ENCODE results near the gene TOGARAM2. TPM values are rescaled to one million over a fixed set of nuclear protein-coding genes. Genes with fewer than 3 reads are reported as not detected.
A peak's percentile ranks its signal among the peaks of the same experiment; 100 is the strongest.

The TOGARAM2 gene
- total and polyA plus RNA-seq, 7 experiments from 2014 or later: 0.58 to 4.9 (median 1.4) TPM; not detected in 1

- POLR2A ChIA-PET: interaction anchor here (4.3 to 7.8 kb wide), 2 partner anchors 8 to 107 kb away, joined by 34 to 80 read pairs; partner anchors contain the start of gene CLIP4
- no peak for ATAC-seq
- CTCF ChIA-PET: no interaction called here
- no peak overlapping the region for H3K4me3 ChIP-seq (ENCODE audit: low read length)
- H3K27me3 Mint-ChIP-seq: no peaks in the 10 kb centered on the region
- no peaks in the 10 kb centered on the region for H3K9me3 Mint-ChIP-seq
- no peaks in the 10 kb centered on the region for H3K36me3 Mint-ChIP-seq
- peaks cover 44 to 58% (median 55%) of the 10 kb centered on the region in 7 donors for H3K4me1 Mint-ChIP-seq
- no peaks in the 10 kb centered on the region for H3K36me3 ChIP-seq (ENCODE audit: control insufficient read depth in 2 of 3, insufficient read depth in 3 of 3, low read length in 3 of 3)
- no peaks in the 10 kb centered on the region for H3K27me3 ChIP-seq (ENCODE audit: control insufficient read depth in 2 of 2, insufficient read depth in 2 of 2, low read length in 2 of 2)
- peak overlapping the region; percentile 73 to 100 (median 99) for H3K27ac Mint-ChIP-seq
- H3K9me3 ChIP-seq (ENCODE audit: control insufficient read depth in 2 of 3, low read length in 3 of 3): no peaks in the 10 kb centered on the region
- DNase-seq: no peak
- H3K4me1 ChIP-seq (ENCODE audit: control insufficient read depth in 2 of 2, insufficient read depth in 2 of 2, low read length in 2 of 2): peaks cover 55 to 57% of the 10 kb centered on the region in 2 donors
- intact Hi-C loops (cut with micrococcal nuclease): no loop called here
- peak overlapping the region in 5 of 10 donors; percentile 46 to 92 (median 74) for H3K4me3 Mint-ChIP-seq
- peak overlapping the region; percentile 77 for H3K27ac ChIP-seq (ENCODE audit: low read depth, low read length)
These were observed 28.2 kb downstream of the TOGARAM2 start for GRCh38 chr2:29009270-29009669.

- DNase-seq: peak in 3 of 9 donors; percentile 17 to 31 (median 29)
- no peaks in the 10 kb centered on the region for H3K27me3 ChIP-seq (ENCODE audit: control insufficient read depth in 2 of 2, insufficient read depth in 2 of 2, low read length in 2 of 2)
- H3K36me3 ChIP-seq (ENCODE audit: control insufficient read depth in 2 of 3, insufficient read depth in 3 of 3, low read length in 3 of 3): no peaks in the 10 kb centered on the region
- no peaks in the 10 kb centered on the region for H3K9me3 Mint-ChIP-seq
- no peaks in the 10 kb centered on the region for H3K9me3 ChIP-seq (ENCODE audit: control insufficient read depth in 2 of 3, low read length in 3 of 3)
- peaks cover 62 to 64% of the 10 kb centered on the region in 2 donors for H3K4me1 ChIP-seq (ENCODE audit: control insufficient read depth in 2 of 2, insufficient read depth in 2 of 2, low read length in 2 of 2)
- ATAC-seq: no peak
- H3K27ac ChIP-seq (ENCODE audit: low read depth, low read length): peak overlapping the region; percentile 77
- H3K27ac Mint-ChIP-seq: peak overlapping the region; percentile 89 to 100 (median 99)
- ChIA-PET CTCF (interaction anchor here (0.5 to 1.3 kb wide), 7 partner anchors 8 to 518 kb away, joined by 3 to 8 read pairs (median 4); no protein-coding TSS in a partner anchor), POLR2A (interaction anchor here (1.6 to 7.8 kb wide), 3 partner anchors 9 to 107 kb away, joined by 3 to 80 read pairs (median 34); partner anchors contain the start of gene CLIP4)
- peaks cover 52 to 65% (median 62%) of the 10 kb centered on the region in 7 donors for H3K4me1 Mint-ChIP-seq
- H3K4me3 ChIP-seq (ENCODE audit: low read length): no peak overlapping the region
- H3K27me3 Mint-ChIP-seq: no peaks in the 10 kb centered on the region
- no peaks in the 10 kb centered on the region for H3K36me3 Mint-ChIP-seq
- intact Hi-C loops (cut with micrococcal nuclease): loop anchor here (5.0 to 10.0 kb wide), 4 partner anchors 115 to 305 kb away; partner anchors contain the start of gene WDR43 (in 1 of the 2)
- peak overlapping the region in 9 of 10 donors; percentile 24 to 92 (median 75) for H3K4me3 Mint-ChIP-seq
These were observed 28.9 kb downstream of the TOGARAM2 start for GRCh38 chr2:29009711-29010677.

- Histone ChIP-seq H3K9me3 (ENCODE audit: control insufficient read depth in 2 of 3, low read length in 3 of 3) (no peaks in the 10 kb centered on the region), H3K27ac (ENCODE audit: low read depth, low read length) (peak overlapping the region; percentile 77), H3K36me3 (ENCODE audit: control insufficient read depth in 2 of 3, insufficient read depth in 3 of 3, low read length in 3 of 3) (no peaks in the 10 kb centered on the region), H3K27me3 (ENCODE audit: control insufficient read depth in 2 of 2, insufficient read depth in 2 of 2, low read length in 2 of 2) (no peaks in the 10 kb centered on the region), H3K4me3 (ENCODE audit: low read length) (peak overlapping the region; percentile 34), H3K4me1 (ENCODE audit: control insufficient read depth in 2 of 2, insufficient read depth in 2 of 2, low read length in 2 of 2) (peaks cover 72 to 73% of the 10 kb centered on the region in 2 donors)
- H3K9me3 Mint-ChIP-seq: no peaks in the 10 kb centered on the region
- peak in 8 of 9 donors; percentile 39 to 61 (median 52) for DNase-seq
- H3K27ac Mint-ChIP-seq: peak overlapping the region; percentile 89 to 100 (median 99)
- no peaks in the 10 kb centered on the region for H3K27me3 Mint-ChIP-seq
- ATAC-seq: peak; percentile 31
- H3K4me1 Mint-ChIP-seq: peaks cover 60 to 75% (median 71%) of the 10 kb centered on the region in 7 donors
- peaks cover 0 to 5% (median 0%) of the 10 kb centered on the region in 5 donors for H3K36me3 Mint-ChIP-seq
- intact Hi-C loops (cut with micrococcal nuclease): loop anchor here (1.0 to 10.0 kb wide), 6 partner anchors 105 to 304 kb away; partner anchors contain the start of gene WDR43 (in 1 of the 2)
- CTCF ChIA-PET: interaction anchor here (0.5 to 1.9 kb wide), 7 partner anchors 9 to 519 kb away, joined by 3 to 8 read pairs (median 4); no protein-coding TSS in a partner anchor
- POLR2A ChIA-PET: interaction anchor here (0.8 to 7.8 kb wide), 8 partner anchors 10 to 141 kb away, joined by 3 to 80 read pairs (median 6); partner anchors contain the start of genes CLIP4, TRMT61B and WDR43
- peak overlapping the region; percentile 64 to 92 (median 78) for H3K4me3 Mint-ChIP-seq
These were observed 29.8 kb downstream of the TOGARAM2 start for GRCh38 chr2:29010946-29011345.

- POLR2A ChIA-PET: interaction anchor here (0.6 to 7.8 kb wide), 10 partner anchors 10 to 379 kb away, joined by 3 to 80 read pairs (median 6); partner anchors contain the start of genes CLIP4, TRMT61B and WDR43
- Mint-ChIP-seq H3K9me3 (no peaks in the 10 kb centered on the region), H3K27me3 (no peaks in the 10 kb centered on the region), H3K4me1 (peaks cover 66 to 81% (median 77%) of the 10 kb centered on the region in 7 donors), H3K4me3 (peak overlapping the region; percentile 56 to 92 (median 78)), H3K36me3 (peaks cover 0 to 8% (median 0%) of the 10 kb centered on the region in 5 donors), H3K27ac (peak overlapping the region; percentile 89 to 100 (median 99))
- Histone ChIP-seq H3K27me3 (ENCODE audit: control insufficient read depth in 2 of 2, insufficient read depth in 2 of 2, low read length in 2 of 2) (no peaks in the 10 kb centered on the region), H3K36me3 (ENCODE audit: control insufficient read depth in 2 of 3, insufficient read depth in 3 of 3, low read length in 3 of 3) (no peaks in the 10 kb centered on the region), H3K9me3 (ENCODE audit: control insufficient read depth in 2 of 3, low read length in 3 of 3) (no peaks in the 10 kb centered on the region), H3K4me1 (ENCODE audit: control insufficient read depth in 2 of 2, insufficient read depth in 2 of 2, low read length in 2 of 2) (peaks cover 78 to 79% of the 10 kb centered on the region in 2 donors), H3K27ac (ENCODE audit: low read depth, low read length) (peak overlapping the region; percentile 77), H3K4me3 (ENCODE audit: low read length) (peak overlapping the region; percentile 34)
- peak; percentile 81 for ATAC-seq
- CTCF ChIA-PET: interaction anchor here (0.5 to 1.9 kb wide), 7 partner anchors 10 to 191 kb away, joined by 3 to 6 read pairs (median 4); no protein-coding TSS in a partner anchor
- DNase-seq: peak in 8 of 9 donors; percentile 49 to 91 (median 86)
- intact Hi-C loops (cut with micrococcal nuclease): loop anchor here (1.0 to 10.0 kb wide), 6 partner anchors 105 to 303 kb away; partner anchors contain the start of gene WDR43 (in 1 of the 2)
These were observed 30.4 kb downstream of the TOGARAM2 start for GRCh38 chr2:29011418-29012060.

GRCh38 chr2:29012211-29012681 is 31.1 kb downstream of the TOGARAM2 start:
- ChIA-PET CTCF (interaction anchor here (1.0 to 1.9 kb wide), 4 partner anchors 53 to 191 kb away, joined by 3 to 6 read pairs (median 4); no protein-coding TSS in a partner anchor), POLR2A (interaction anchor here (0.6 to 7.8 kb wide), 6 partner anchors 9 to 380 kb away, joined by 3 to 80 read pairs (median 8); partner anchors contain the start of genes CLIP4, TRMT61B and WDR43)
- Histone ChIP-seq H3K4me1 (ENCODE audit: control insufficient read depth in 2 of 2, insufficient read depth in 2 of 2, low read length in 2 of 2) (peaks cover 84 to 86% of the 10 kb centered on the region in 2 donors), H3K4me3 (ENCODE audit: low read length) (peak overlapping the region; percentile 6), H3K27me3 (ENCODE audit: control insufficient read depth in 2 of 2, insufficient read depth in 2 of 2, low read length in 2 of 2) (no peaks in the 10 kb centered on the region), H3K36me3 (ENCODE audit: control insufficient read depth in 2 of 3, insufficient read depth in 3 of 3, low read length in 3 of 3) (no peaks in the 10 kb centered on the region), H3K9me3 (ENCODE audit: control insufficient read depth in 2 of 3, low read length in 3 of 3) (no peaks in the 10 kb centered on the region), H3K27ac (ENCODE audit: low read depth, low read length) (peak overlapping the region; percentile 77)
- Mint-ChIP-seq H3K4me1 (peaks cover 72 to 87% (median 83%) of the 10 kb centered on the region in 7 donors), H3K27ac (peak overlapping the region; percentile 89 to 100 (median 99)), H3K36me3 (peaks cover 0 to 8% (median 0%) of the 10 kb centered on the region in 5 donors), H3K9me3 (no peaks in the 10 kb centered on the region), H3K27me3 (no peaks in the 10 kb centered on the region), H3K4me3 (peak overlapping the region in 8 of 10 donors; percentile 56 to 92 (median 78))
- intact Hi-C loops (cut with micrococcal nuclease): loop anchor here (5.0 to 10.0 kb wide), 4 partner anchors 117 to 303 kb away; partner anchors contain the start of gene WDR43 (in 1 of the 2)
- ATAC-seq (no peak), DNase-seq (peak in 1 of 9 donors; percentile 19)
